GM18868 (cell line): ENCODE measurements around the gene OR4K5.
"Not testable (repeated sequence)": the region's sequence is repeated elsewhere in the genome, so short reads cannot be mapped to it uniquely, and the experiment has no call there.

Experiments used
- ATAC-seq: cut with Tn5 transposase; IDR thresholded peaks from one replicate; pipeline ENCODE4 v1.9.1; 2021; ENCODE audit warnings: mild to moderate bottlenecking, moderate library complexity; ENCODE audit not compliant: unreplicated experiment

The OR4K5 gene, protein sequence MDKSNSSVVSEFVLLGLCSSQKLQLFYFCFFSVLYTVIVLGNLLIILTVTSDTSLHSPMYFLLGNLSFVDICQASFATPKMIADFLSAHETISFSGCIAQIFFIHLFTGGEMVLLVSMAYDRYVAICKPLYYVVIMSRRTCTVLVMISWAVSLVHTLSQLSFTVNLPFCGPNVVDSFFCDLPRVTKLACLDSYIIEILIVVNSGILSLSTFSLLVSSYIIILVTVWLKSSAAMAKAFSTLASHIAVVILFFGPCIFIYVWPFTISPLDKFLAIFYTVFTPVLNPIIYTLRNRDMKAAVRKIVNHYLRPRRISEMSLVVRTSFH

GRCh38 chr14:19920021-19920657 lies at the start of gene OR4K5:
Gene OR4K5, plus strand, starts transcription at chr14:19920607. Its CDS starts 0 bp downstream, at chr14:19920607.
- ATAC-seq: no peak

DNA sequence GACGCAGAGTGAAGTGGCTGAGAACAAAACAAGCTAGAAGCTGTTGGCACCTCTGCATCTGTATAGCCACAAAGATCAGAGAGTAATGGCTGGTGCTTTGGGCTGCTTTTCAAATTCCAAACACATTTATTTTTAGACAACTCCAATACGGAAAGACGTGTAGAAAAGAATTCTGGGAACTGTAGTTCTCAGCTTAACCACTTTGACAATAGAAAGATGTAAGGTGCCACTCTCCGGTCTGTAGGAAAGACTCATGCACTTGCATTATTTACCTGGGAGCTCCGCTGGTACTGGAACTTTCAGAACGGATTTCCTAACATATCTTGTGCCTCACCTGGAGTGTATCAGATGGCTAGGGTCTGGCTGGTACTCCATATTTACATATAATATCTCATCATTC lies 47.2 kb upstream of the OR4K5 start:
- no peak for ATAC-seq

DNA sequence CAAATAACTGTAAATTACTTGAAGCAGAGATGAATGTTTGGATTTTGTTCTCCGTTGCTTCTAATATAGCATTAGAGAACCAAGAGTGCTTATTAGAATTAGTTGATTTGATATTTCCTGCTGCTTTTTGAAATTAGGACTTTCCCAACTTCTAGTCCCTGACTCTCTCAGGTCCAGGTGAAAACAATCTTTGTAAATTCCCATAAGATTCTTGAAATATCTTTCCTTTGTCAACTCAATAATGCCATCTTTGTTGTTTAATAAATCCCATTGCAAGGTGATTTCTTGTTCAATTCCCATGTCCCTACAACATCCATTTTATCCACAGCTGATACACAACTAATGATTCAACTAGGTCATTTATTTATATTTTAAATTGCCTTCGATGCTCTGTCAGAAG lies 45.6 kb upstream of the OR4K5 start, which contains the start of gene OR4K2:
TSS of gene OR4K2 (plus strand) at position 301 of the 400 bp plus-strand sequence. CDS start 1,126 bp downstream, outside the sequence.
- no peak for ATAC-seq

DNA sequence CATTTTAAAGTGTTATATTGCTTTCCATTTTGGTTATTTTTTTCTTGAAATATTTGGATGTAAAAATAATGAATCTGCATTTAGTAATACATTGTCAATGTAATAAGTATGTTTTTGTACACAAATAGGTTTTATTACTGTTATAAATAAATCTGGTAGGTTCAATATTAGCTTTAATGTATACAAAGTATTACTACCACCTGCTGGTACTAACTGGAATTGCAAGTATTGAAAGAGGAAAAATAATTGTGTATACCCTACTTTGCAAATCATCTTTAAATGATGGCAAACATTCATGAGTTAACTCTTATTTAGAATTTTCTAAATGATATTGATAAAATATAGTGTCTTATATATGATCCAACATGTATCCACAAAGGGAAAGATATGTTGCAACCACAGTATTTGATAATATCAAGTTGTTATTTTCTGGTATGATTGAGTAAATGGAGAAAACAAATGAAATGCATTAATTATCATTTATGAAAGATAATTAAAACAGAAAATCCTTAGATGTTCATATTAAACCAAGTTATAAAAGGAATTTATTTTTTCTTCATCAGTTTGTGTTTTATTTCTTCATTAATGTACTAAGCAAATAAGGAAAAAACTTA lies 42.3 kb upstream of the OR4K5 start:
- ATAC-seq: no peak

GRCh38 chr14:19895282-19895681 lies 25.1 kb upstream of the OR4K5 start:
- no peak for ATAC-seq

DNA sequence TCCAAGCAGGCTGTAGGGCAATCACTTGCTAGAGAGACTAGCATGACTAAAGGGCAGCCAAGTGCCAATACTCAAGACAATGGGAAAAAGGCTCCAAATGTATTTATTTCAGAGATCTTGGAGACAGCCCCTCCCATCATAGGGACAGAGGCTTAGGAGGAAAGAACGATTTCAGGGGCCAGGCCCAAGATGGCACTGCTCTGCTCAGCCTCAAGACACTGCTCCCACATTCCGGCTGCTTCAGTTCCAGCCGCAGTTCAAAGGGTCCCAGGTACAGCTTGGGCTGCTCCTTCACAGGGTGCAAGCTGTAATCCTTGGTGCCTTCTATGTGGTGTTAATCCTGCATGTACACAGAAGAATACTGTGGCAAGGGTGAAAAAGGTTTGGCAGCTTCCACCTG lies 19.4 kb upstream of the OR4K5 start:
- ATAC-seq: no peak

DNA sequence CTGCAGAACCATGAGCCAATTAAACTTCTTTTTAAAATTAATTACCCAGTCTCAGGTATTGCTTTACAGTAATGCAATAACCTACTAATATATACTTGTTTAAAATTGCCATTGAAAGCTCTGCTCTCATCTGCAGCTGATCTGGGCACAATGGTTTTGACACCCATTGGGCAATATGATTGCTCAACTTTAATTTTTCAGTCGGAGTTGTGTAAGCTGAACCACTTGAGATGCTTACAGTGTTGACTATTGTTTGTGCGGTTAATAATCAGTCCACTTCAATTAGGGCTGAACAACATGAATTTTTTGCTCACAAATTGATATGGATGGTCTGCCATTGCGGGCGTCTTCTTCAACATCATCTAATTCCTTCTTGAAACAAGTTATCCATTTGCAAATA lies 18.0 kb upstream of the OR4K5 start:
- ATAC-seq: no peak

DNA sequence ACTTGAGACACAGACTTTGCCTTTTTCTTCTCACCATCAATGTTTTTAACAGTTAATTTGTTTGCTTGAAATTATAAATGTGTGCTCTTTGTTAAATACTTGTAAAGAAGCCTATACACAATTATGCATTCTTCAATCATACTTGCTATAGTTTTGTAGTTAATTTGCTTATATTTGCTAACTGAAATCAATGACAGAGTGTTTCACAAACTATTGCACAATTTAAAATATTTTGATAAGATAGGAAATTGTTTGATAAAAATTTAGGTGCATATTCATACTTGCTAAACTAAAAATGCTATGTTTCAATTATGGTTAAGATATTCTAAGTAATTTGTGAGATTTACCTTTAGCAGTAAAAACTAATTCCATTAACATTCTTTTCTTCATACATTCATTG lies 13.7 kb upstream of the OR4K5 start:
- ATAC-seq: no peak

GRCh38 chr14:19911114-19911513 lies 9.3 kb upstream of the OR4K5 start:
- ATAC-seq: no peak

GRCh38 chr14:19917243-19917642 lies 3.2 kb upstream of the OR4K5 start:
- no peak for ATAC-seq

DNA sequence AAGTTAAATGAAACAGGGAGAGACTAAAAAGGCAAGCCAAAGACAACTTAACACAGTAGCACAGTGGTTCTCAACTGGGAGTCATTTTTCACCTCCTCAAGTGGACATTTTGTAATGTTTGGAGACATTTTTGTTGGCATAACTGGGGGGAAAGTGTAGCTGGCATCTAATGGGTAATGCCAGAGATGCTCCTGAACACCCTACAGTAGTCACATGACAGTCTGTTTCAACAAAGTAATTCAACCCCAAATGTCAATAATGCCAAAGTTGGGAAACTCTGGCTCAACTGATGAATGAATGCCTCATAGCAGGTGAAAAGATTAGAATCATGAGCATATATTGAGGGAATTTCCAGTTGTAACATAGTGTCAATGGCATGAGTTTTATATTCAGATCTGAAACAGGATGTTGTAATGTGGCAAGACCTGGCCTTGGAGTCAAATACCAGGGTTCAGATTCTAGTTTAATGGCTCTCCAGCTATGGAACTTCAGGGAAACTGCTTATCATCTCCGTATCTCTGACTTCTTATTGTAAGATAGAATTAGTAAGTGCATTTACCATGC lies 2.4 kb upstream of the OR4K5 start:
- no peak for ATAC-seq

GRCh38 chr14:19918553-19919264 lies 1.7 kb upstream of the OR4K5 start:
- ATAC-seq: no peak

GRCh38 chr14:19930617-19931016 lies 10.2 kb downstream of the OR4K5 start, which contains the start of gene OR4K1:
Gene OR4K1, plus strand, starts transcription at chr14:19930917. Its CDS starts 4,750 bp downstream, at chr14:19935667.
- ATAC-seq: no peak

DNA sequence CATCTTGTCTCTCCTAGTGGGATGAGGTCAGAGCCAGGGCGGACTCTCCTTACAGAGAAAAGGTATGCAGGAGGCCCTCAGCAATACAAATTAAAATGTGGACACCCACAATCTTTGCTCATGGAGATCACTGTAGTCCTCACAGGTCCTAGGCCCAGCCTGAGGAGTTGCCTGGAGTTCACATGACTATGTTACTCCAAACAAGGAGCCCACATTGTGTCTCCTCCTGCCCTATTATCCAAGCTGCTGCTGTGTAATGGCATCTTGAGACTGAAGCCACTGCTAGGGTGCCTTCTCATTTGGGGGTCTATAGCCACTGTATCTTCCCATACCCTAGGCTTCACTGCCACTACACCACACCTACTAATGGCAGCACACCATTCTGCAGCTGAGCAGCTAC lies 21.3 kb downstream of the OR4K5 start:
- no peak for ATAC-seq

DNA sequence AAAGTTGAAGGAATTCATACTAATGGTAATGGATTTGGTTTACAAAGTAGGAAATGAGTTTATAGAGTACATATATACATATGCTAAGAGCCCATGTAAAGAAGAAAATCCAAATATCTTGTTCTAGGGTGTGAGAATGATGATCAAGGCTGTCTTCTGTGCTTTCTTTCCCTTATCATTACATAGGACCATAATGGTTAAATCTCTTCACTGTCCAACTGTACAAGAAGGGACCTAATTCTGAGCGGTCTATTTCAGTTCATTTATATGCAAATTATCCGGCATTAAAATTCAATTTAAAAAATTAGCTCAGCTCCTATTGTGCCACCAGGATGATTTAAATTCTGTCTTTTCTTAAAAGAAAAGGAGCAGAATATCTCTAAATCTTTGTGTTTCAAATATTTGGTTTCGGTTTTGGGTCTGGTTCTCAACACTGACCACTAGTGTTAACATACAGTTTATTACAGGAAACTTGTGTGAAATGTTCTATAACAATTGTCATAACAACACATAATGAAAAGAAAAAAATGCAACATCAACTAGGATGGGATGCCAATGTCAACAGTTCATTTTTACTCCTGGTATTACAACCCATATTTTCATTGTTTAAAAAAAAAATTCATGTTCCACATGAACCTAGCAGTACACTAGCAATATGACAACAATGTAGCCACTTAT lies 27.1 kb downstream of the OR4K5 start:
- ATAC-seq: no peak

GRCh38 chr14:19949218-19949617 lies 28.8 kb downstream of the OR4K5 start:
- no peak for ATAC-seq

GRCh38 chr14:19969735-19970134 lies 49.3 kb downstream of the OR4K5 start:
- not testable (repeated sequence) for ATAC-seq
